H9 (cell line): ENCODE measurements around the gene EPO. TPM values are rescaled to one million over a fixed set of nuclear protein-coding genes. Genes with fewer than 3 reads are reported as not detected.

Experiments
- DNase-seq: peaks from one replicate; pipeline ENCODE4 v3.0.0-alpha.2; 2017
- H2AFZ ChIP-seq: one replicate; pipeline ENCODE4 v1.6.1; 2013; ENCODE audit warnings: mild to moderate bottlenecking, low read length, control low read depth, moderate library complexity
- H2AK5ac ChIP-seq: 2 replicates; pipeline ENCODE4 v1.6.1; 2013; ENCODE audit warnings: low read length, control low read depth, mixed read lengths; ENCODE audit not compliant: insufficient read length
- H2BK120ac ChIP-seq: one replicate; pipeline ENCODE4 v1.6.1; 2013; ENCODE audit warnings: low read depth, mild to moderate bottlenecking, low read length, control low read depth, inconsistent platforms; ENCODE audit not compliant: poor library complexity, severe bottlenecking
- H2BK12ac ChIP-seq: 2 replicates; pipeline ENCODE4 v1.6.1; 2013; ENCODE audit warnings: low read length, control low read depth, mixed read lengths, low read depth; ENCODE audit not compliant: insufficient read length
- H2BK15ac ChIP-seq: 2 replicates; pipeline ENCODE4 v1.6.1; 2013; ENCODE audit warnings: low read depth, low read length, control low read depth
- H2BK20ac ChIP-seq: one replicate; pipeline ENCODE4 v1.6.1; 2013; ENCODE audit warnings: low read depth, mild to moderate bottlenecking, low read length, control low read depth, inconsistent platforms; ENCODE audit not compliant: poor library complexity, severe bottlenecking
- H2BK5ac ChIP-seq: 2 replicates; pipeline ENCODE4 v1.6.1; 2013; ENCODE audit warnings: low read length, control low read depth, mixed read lengths; ENCODE audit not compliant: insufficient read length
- H3K14ac ChIP-seq: 2 replicates; pipeline ENCODE4 v1.6.1; 2013; ENCODE audit warnings: low read length, control low read depth; ENCODE audit not compliant: insufficient read depth
- H3K18ac ChIP-seq: 2 replicates; pipeline ENCODE4 v1.6.1; 2013; ENCODE audit warnings: low read depth, mild to moderate bottlenecking, mixed read lengths, low read length, control low read depth; ENCODE audit not compliant: insufficient read length
- H3K23ac ChIP-seq: 2 replicates; pipeline ENCODE4 v1.6.1; 2013; ENCODE audit warnings: low read length, control low read depth, mixed read lengths, low read depth; ENCODE audit not compliant: insufficient read length
- H3K23me2 ChIP-seq: 2 replicates; pipeline ENCODE4 v1.6.1; 2013; ENCODE audit warnings: low read depth, mild to moderate bottlenecking, mixed read lengths, low read length, control low read depth; ENCODE audit not compliant: insufficient read length, poor library complexity, severe bottlenecking
- H3K27ac ChIP-seq: 2 replicates; pipeline ENCODE4 v1.5.1; 2013; ENCODE audit warnings: low read length, control low read depth, mixed read lengths, low read depth; ENCODE audit not compliant: insufficient read length
- H3K27me3 ChIP-seq: 2 replicates; pipeline ENCODE4 v1.6.1; 2013; ENCODE audit warnings: low read length, control low read depth, inconsistent platforms; ENCODE audit not compliant: insufficient read depth
- H3K4ac ChIP-seq: 2 replicates; pipeline ENCODE4 v1.6.1; 2013; ENCODE audit warnings: low read depth, mild to moderate bottlenecking, control low read depth, inconsistent platforms, low read length, moderate library complexity
- H3K4me1 ChIP-seq: 2 replicates; pipeline ENCODE4 v1.6.1; 2013; ENCODE audit warnings: low read length, control low read depth, inconsistent platforms; ENCODE audit not compliant: insufficient read depth
- H3K4me2 ChIP-seq: 2 replicates; pipeline ENCODE4 v1.6.1; 2013; ENCODE audit warnings: low read length, control low read depth, mixed read lengths; ENCODE audit not compliant: insufficient read length, insufficient read depth
- H3K56ac ChIP-seq: 2 replicates; pipeline ENCODE4 v1.6.1; 2013; ENCODE audit warnings: low read depth, mild to moderate bottlenecking, mixed read lengths, low read length, control low read depth; ENCODE audit not compliant: insufficient read length
- H3K79me1 ChIP-seq: 2 replicates; pipeline ENCODE4 v1.6.1; 2013; ENCODE audit warnings: low read depth, mild to moderate bottlenecking, moderate library complexity, low read length, control low read depth, inconsistent platforms; ENCODE audit not compliant: insufficient read depth, poor library complexity, severe bottlenecking
- H3K79me2 ChIP-seq: 2 replicates; pipeline ENCODE4 v1.6.1; 2013; ENCODE audit warnings: low read length, control low read depth, inconsistent platforms; ENCODE audit not compliant: insufficient read depth
- H3K9ac ChIP-seq: 2 replicates; pipeline ENCODE4 v1.6.1; 2013; ENCODE audit warnings: low read length, control low read depth, mixed read lengths; ENCODE audit not compliant: insufficient read length; ENCODE audit errors: extremely low read depth
- H3K9me3 ChIP-seq: one replicate; pipeline ENCODE4 v1.6.1; 2013; ENCODE audit warnings: low read depth, low read length, inconsistent platforms; ENCODE audit not compliant: control insufficient read depth
- H3T11ph ChIP-seq: one replicate; pipeline ENCODE4 v1.6.1; 2013; ENCODE audit warnings: mild to moderate bottlenecking, low read length, control low read depth, inconsistent platforms
- H4K20me1 ChIP-seq: one replicate; pipeline ENCODE4 v1.6.1; 2013; ENCODE audit not compliant: control insufficient read depth, insufficient read length, insufficient read depth
- H4K5ac ChIP-seq: 2 replicates; pipeline ENCODE4 v1.6.1; 2013; ENCODE audit warnings: low read depth, mild to moderate bottlenecking, mixed read lengths, low read length, control low read depth; ENCODE audit not compliant: insufficient read length
- H4K8ac ChIP-seq: replicated peaks from 2 replicates; pipeline ENCODE4 v1.6.1; 2013; ENCODE audit warnings: low read length, control low read depth, mixed read lengths, low read depth; ENCODE audit not compliant: insufficient read length
- H4K91ac ChIP-seq: 2 replicates; pipeline ENCODE4 v1.6.1; 2013; ENCODE audit warnings: low read depth, mild to moderate bottlenecking, moderate library complexity, mixed read lengths, low read length, control low read depth; ENCODE audit not compliant: insufficient read length
- H3K27ac Mint-ChIP-seq, 3 experiments: 2 replicates in 2 of 3; 3 replicates in 1 of 3; pipeline ENCODE4 v1.8.0; 2020 to 2021; ENCODE audit warnings: mixed read lengths in 3 of 3, mild to moderate bottlenecking in 1 of 3, moderate library complexity in 1 of 3
- H3K27me3 Mint-ChIP-seq: 2 replicates; pipeline ENCODE4 v1.8.0; 2021; ENCODE audit warnings: low read depth, mild to moderate bottlenecking, moderate library complexity, mixed read lengths
- H3K36me3 Mint-ChIP-seq, 3 experiments: 2 replicates in 2 of 3; 3 replicates in 1 of 3; pipeline ENCODE4 v1.8.0; 2020 to 2021; ENCODE audit warnings: low read depth in 3 of 3, mixed read lengths in 3 of 3; ENCODE audit not compliant: insufficient read depth in 1 of 3
- H3K4me1 Mint-ChIP-seq, 2 experiments: 2 replicates each; pipeline ENCODE4 v1.8.0; 2020; ENCODE audit warnings: mixed read lengths in 2 of 2
- H3K4me3 Mint-ChIP-seq, 2 experiments: 2 replicates in 1 of 2; 3 replicates in 1 of 2; pipeline ENCODE4 v1.8.0; 2020 to 2021; ENCODE audit warnings: mild to moderate bottlenecking in 2 of 2, mixed read lengths in 2 of 2, moderate library complexity in 1 of 2
- H3K9me3 Mint-ChIP-seq, 2 experiments: 2 replicates in 1 of 2; 3 replicates in 1 of 2; pipeline ENCODE4 v1.8.0; 2020; ENCODE audit warnings: mild to moderate bottlenecking in 2 of 2, mixed read lengths in 2 of 2, moderate library complexity in 1 of 2
- WGBS: extraction: QIAGEN DNeasy Blood & Tissue Kit; methylation state at CpG from one replicate; pipeline ENCODE4 v1.1.7; 2013; ENCODE audit warnings: missing lambda C conversion rate, low lambda C conversion rate, mixed read lengths; ENCODE audit not compliant: insufficient read length; ENCODE audit errors: extremely low coverage; 5-methylcytosine and 5-hydroxymethylcytosine counted together
- total RNA-seq: library from RNA; stranded (reverse); gene quantifications from 2 replicates; pipeline ENCODE4 v1.2.1, GENCODE V29; 2021
- TF ChIP-seq, protein P1 (sequence below): fragments of 200-600 bp; sonication (generic); conservative IDR thresholded peaks from 3 replicates; pipeline ENCODE4 v1.8.0; 2021; ENCODE audit warnings: antibody characterized with exemption, mild to moderate bottlenecking

Gene EPO
- total RNA-seq, 1 experiment from 2014 or later = 0.44 TPM

DNA sequence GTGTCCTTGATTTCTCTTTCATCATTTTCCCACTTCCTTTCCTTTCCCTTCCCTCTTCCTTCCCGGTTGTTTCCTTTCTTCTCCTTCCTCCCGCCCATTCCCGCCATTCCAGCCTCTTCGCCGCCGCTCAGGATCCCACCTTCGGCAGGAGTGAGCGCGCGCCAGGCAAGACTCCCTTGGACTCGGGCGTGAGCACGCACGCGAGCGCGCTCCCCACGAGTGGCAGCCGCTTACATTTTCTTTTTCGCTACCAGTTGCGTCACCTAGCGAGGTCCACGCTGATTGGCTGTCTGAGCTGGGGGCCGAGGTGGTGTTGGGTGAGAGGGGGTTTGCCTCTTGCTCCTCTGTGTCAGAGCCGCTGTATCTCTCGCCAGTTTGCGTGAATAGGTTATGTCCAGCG is 24.9 kb downstream of the EPO start:
- H3K27ac ChIP-seq = no peak overlapping the region
- no peak overlapping the region for H3K27ac Mint-ChIP-seq
- no peak for DNase-seq
- H4K5ac ChIP-seq = no peak overlapping the region
- no peaks in the 10 kb centered on the region for H3K9me3 ChIP-seq
- H3K14ac ChIP-seq = no peak overlapping the region
- H3K9ac ChIP-seq = no peak overlapping the region
- no peak overlapping the region for H2AK5ac ChIP-seq
- no peak overlapping the region for H3K23ac ChIP-seq
- H2BK120ac ChIP-seq = no peak overlapping the region
- no peaks in the 10 kb centered on the region for H3K27me3 ChIP-seq
- H3K4me1 Mint-ChIP-seq = no peaks in the 10 kb centered on the region
- TF ChIP-seq, protein P1, sequence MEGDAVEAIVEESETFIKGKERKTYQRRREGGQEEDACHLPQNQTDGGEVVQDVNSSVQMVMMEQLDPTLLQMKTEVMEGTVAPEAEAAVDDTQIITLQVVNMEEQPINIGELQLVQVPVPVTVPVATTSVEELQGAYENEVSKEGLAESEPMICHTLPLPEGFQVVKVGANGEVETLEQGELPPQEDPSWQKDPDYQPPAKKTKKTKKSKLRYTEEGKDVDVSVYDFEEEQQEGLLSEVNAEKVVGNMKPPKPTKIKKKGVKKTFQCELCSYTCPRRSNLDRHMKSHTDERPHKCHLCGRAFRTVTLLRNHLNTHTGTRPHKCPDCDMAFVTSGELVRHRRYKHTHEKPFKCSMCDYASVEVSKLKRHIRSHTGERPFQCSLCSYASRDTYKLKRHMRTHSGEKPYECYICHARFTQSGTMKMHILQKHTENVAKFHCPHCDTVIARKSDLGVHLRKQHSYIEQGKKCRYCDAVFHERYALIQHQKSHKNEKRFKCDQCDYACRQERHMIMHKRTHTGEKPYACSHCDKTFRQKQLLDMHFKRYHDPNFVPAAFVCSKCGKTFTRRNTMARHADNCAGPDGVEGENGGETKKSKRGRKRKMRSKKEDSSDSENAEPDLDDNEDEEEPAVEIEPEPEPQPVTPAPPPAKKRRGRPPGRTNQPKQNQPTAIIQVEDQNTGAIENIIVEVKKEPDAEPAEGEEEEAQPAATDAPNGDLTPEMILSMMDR = no peak
- no peak overlapping the region for H2BK12ac ChIP-seq
- H3T11ph ChIP-seq = no peak overlapping the region
- no peaks in the 10 kb centered on the region for H3K23me2 ChIP-seq
- no peak overlapping the region for H3K56ac ChIP-seq
- H4K20me1 ChIP-seq = no peaks in the 10 kb centered on the region
- H3K4me2 ChIP-seq = no peak overlapping the region
- peaks cover 13% of the 10 kb centered on the region for H3K27me3 Mint-ChIP-seq
- H3K79me2 ChIP-seq = no peaks in the 10 kb centered on the region
- H2AFZ ChIP-seq = no peak overlapping the region
- no peak overlapping the region for H4K91ac ChIP-seq
- H3K79me1 ChIP-seq = no peaks in the 10 kb centered on the region
- peaks cover 15 to 18% of the 10 kb centered on the region in 2 experiments for H3K9me3 Mint-ChIP-seq
- no peaks in the 10 kb centered on the region for H3K4me1 ChIP-seq
- no peak overlapping the region for H4K8ac ChIP-seq
- no peak overlapping the region for H3K4ac ChIP-seq
- no peak overlapping the region for H3K4me3 Mint-ChIP-seq
- no peak overlapping the region for H3K18ac ChIP-seq
- H3K36me3 Mint-ChIP-seq = peaks cover 5 to 9% (median 5%) of the 10 kb centered on the region in 3 experiments; a peak in 6 of 7 replicates
- H2BK15ac ChIP-seq = no peak overlapping the region
- no peak overlapping the region for H2BK5ac ChIP-seq
- no peak overlapping the region for H2BK20ac ChIP-seq
- WGBS = no CpG with 5 or more reads among the region's 28 CpGs
